Motor neuron (in vitro differentiated cells): Measurements from ENCODE around the gene CHTF8. TPM values are rescaled to one million over a fixed set of nuclear protein-coding genes. Genes with fewer than 3 reads are reported as not detected.

Experiments used
- ATAC-seq, 8 experiments: fragments of 200-7000 bp; cut with Tn5 transposase; replicated peaks in 6 of 8; 2 replicates each; pipeline ENCODE4 v1.8.0; 2021; ENCODE audit warnings: mild to moderate bottlenecking in 8 of 8, moderate library complexity in 8 of 8
- H3K27ac ChIP-seq, 2 donors: fragments of 250-450 bp; sonication (Bioruptor Pico); 2 replicates each; pipeline ENCODE4 v1.9.0; 2021; ENCODE audit warnings: antibody characterized with exemption in 2 of 2, mild to moderate bottlenecking in 2 of 2, moderate library complexity in 1 of 2
- H3K4me1 ChIP-seq, 2 donors: fragments of 250-450 bp; sonication (Bioruptor Pico); replicated peaks in 1 of 2; 2 replicates each; pipeline ENCODE4 v1.6.1; 2021; ENCODE audit warnings: antibody characterized with exemption in 2 of 2, mild to moderate bottlenecking in 2 of 2, moderate library complexity in 1 of 2
- H3K4me3 ChIP-seq, 5 donors: fragments of 250-450 bp; sonication (Bioruptor Pico); 2 replicates each; pipeline ENCODE4 v1.9.0; 2021; ENCODE audit warnings: antibody characterized with exemption in 5 of 5, mild to moderate bottlenecking in 5 of 5, moderate library complexity in 4 of 5
- WGBS, 10 experiments: fragments of 450-650 bp; shearing (Covaris generic); methylation state at CpG; one replicate each; pipeline ENCODE4 v1.0.0; 2022; 5-methylcytosine and 5-hydroxymethylcytosine counted together
- in situ Hi-C, 9 experiments: fragments of 400-800 bp; cut with MboI; loops; one replicate each; pipeline ENCODE4 v1.15.0; 2021; ENCODE audit warnings: low sequenced_read_pairs in 9 of 9, low pct_unique_long_range_greater_than_20kb in 2 of 9; ENCODE audit not compliant: unreplicated experiment in 9 of 9
- total RNA-seq, 8 experiments: library from RNA; unstranded; fragments of 300-600 nt; gene quantifications; 2 replicates each; pipeline versions ENCODE4 v1.2.3 to v1.2.4, GENCODE V29; 2022

Gene CHTF8
- total RNA-seq, 8 experiments from 2014 or later: 29.4 to 111 (median 54.2) TPM

DNA sequence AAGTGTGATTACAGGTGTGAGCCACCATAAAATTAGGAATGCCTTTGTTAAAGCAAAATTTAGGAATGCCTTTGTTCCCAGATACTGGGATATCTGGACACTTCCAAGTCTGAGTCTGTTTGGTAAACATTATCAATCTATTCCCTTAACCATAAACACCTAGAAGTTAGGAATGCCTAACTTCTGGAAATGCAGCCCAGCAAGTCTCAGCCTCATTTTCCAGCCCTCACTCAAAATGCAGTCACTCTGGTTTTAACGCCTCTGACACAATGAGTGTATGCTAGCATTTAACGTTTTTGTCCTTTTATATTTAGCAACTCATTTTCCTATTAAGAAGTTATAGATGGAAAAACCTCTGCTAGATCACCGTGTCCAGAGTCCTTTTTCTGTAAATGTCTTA is 61.4 kb downstream of the CHTF8 start:
- WGBS, 10 experiments: 50 to 100% (median 80%) methylated on average over 1 to 3 of the region's 3 CpGs; no CpG with 5 or more reads in 1 of the 10 experiments
- no peak overlapping the region for H3K4me3 ChIP-seq
- in situ Hi-C loops: no loop called here
- peaks cover 7 to 14% of the 10 kb centered on the region in 2 donors for H3K4me1 ChIP-seq
- ATAC-seq: no peak
- H3K27ac ChIP-seq: no peak overlapping the region

DNA sequence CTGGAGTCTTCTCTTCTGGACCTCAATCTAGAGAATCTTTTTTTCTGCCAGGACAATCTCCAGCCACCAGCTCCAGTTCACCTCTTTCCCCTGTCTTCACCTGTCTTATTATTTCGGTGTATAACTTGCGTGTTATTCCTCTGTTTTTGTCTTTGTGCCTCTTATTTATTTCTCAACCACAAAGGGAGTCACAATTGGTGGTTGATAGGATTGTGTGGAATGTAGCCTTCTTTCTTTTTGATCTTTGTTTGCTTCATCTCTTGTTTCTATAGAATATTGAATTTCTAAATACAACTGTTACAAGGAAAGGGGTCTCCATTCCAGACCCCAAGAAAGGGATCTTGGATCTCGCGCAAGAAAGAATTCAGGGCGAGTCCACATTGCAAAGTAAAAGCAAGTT is 62.9 kb downstream of the CHTF8 start:
- no peak overlapping the region for H3K4me3 ChIP-seq
- in situ Hi-C loops: no loop called here
- 89 to 100% (median 99%) methylated on average over 1 to 5 of the region's 5 CpGs; no CpG with 5 or more reads in 2 of the 10 experiments for WGBS, 10 experiments
- ATAC-seq: no peak
- H3K27ac ChIP-seq: no peak overlapping the region
- peaks cover 7 to 14% of the 10 kb centered on the region in 2 donors for H3K4me1 ChIP-seq

Other genes starting within 250 kb of the CHTF8 start
- gene HAS3, start 26.9 kb downstream of the CHTF8 start, total RNA-seq: 10 to 100 TPM in 3 of 8 experiments, 1 to 10 TPM in 5; 1.0 to 38.8 (median 2.5) TPM
- gene UTP4, start 61 bp upstream of the CHTF8 start, total RNA-seq: 10 to 100 TPM; 13.3 to 71.5 (median 24.4) TPM
- gene SNTB2, start 54.6 kb upstream of the CHTF8 start, total RNA-seq: 10 to 100 TPM in 3 of 8 experiments, 1 to 10 TPM in 5; 4.7 to 34.7 (median 9.2) TPM
- gene VPS4A, start 178.8 kb upstream of the CHTF8 start, total RNA-seq: 10 to 100 TPM; 28.3 to 51.8 (median 42.8) TPM
- gene PDF, start 198.0 kb upstream of the CHTF8 start, total RNA-seq: 10 to 100 TPM in 1 of 8 experiments, 1 to 10 TPM in 7; 3.0 to 12.8 (median 5.8) TPM
- gene COG8, start 207.0 kb upstream of the CHTF8 start, total RNA-seq: 10 to 100 TPM; 20.8 to 46.9 (median 28.0) TPM
- gene NIP7, start 207.2 kb upstream of the CHTF8 start, total RNA-seq: 10 to 100 TPM; 10.2 to 44.6 (median 22.4) TPM
- gene TMED6, start 219.2 kb upstream of the CHTF8 start, total RNA-seq: 1 to 10 TPM in 3 of 8 experiments, under 1 TPM in 5; 0.33 to 3.8 (median 0.79) TPM